Right renal pelvis (tissue), 4 donors: ENCODE results near the gene ALK. TPM values are rescaled to one million over a fixed set of nuclear protein-coding genes. Genes with fewer than 3 reads are reported as not detected.

ENCODE experiments used
- DNase-seq, 4 donors: peaks; one replicate each; pipeline ENCODE4 v3.0.0-alpha.2; 2013; ENCODE audit warnings: low read depth in 4 of 4, low spot score in 3 of 4, missing footprints in 1 of 4
- polyA plus RNA-seq, 4 donors: library from polyadenylated mRNA; unstranded; fragments of 120-200 nt; gene quantifications; one replicate each; pipeline ENCODE4 v1.2.1, GENCODE V29; 2013; ENCODE audit not compliant: insufficient read length in 4 of 4

Gene ALK
- polyA plus RNA-seq, 4 donors, result 0.11 to 0.50 (median 0.29) TPM

DNA sequence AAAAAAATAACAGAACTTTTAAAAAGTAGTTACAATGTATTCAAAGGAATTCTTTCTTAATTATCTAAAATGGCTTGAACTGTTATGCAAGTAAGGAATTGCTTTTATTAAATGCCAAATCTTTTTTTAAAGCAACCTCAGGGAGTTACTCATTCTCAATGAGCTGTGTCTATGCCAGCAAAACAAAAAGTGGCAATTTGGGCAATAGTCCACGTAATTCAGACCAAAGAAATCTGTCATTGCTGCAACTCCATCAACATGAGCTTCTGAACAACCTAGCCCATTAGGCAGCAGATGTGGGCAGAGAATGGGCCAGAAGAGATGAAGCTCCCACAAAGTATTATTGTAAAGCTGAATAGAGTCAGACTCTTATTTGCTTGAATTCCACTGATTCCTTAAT, 118.4 kb downstream of the ALK start:
- no peak for DNase-seq

DNA sequence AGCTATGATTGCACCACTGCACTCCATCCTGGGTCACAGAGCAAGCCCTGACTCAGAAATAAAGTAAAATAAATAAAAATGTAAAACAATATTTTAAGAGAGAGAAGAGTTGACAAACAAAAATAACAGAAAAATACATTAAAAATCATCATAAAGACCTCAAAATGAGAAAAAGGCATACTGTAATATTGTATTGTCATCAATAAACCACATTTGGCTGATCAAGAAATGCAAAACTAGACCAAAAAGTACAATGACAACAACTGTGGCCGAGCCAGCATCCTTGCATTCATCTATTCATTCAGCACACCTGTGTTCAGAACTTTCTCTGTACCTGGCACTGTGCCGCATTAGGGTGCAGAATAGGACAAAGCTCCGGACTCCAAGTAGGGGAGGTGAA, 121.8 kb downstream of the ALK start:
- no peak for DNase-seq

DNA sequence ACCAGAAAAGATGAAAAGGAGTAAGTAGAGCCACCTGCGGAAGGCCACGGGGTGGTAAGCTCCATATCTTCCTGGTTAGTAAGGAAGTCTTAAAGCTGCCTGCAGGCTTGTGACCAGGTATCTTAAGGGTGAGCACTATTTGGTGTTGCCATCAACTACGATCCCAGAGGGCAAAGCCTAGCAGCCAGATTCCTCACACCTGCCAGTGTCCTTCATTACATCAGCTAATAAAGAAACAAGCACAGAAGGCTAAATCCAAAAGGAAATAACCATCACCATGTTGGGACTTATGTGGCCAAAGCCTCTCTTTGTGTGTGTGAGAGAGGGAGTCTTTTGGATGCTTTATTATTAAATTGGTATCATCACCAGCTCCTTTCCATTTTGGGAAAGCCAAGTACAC, 123.5 kb downstream of the ALK start:
- no peak for DNase-seq

DNA sequence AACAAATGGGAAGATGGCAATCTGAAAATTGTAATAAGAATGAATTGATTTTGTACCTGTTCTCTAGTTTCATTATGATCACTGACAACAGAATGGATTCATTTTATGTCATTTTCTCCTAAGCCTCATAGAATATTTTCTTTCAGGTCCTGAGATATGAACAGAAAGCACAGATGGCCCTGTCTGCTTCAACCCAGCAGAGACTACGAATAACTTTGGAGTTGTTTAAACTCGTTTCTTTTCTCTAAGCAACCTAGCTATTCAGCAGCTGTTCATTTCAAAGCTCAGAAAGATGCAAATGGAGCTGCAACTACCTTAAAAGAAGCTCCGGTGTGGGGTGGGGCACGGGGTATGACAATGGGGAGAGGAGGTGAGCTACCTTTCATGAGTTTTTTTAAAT, 124.9 kb downstream of the ALK start:
- no peak for DNase-seq

DNA sequence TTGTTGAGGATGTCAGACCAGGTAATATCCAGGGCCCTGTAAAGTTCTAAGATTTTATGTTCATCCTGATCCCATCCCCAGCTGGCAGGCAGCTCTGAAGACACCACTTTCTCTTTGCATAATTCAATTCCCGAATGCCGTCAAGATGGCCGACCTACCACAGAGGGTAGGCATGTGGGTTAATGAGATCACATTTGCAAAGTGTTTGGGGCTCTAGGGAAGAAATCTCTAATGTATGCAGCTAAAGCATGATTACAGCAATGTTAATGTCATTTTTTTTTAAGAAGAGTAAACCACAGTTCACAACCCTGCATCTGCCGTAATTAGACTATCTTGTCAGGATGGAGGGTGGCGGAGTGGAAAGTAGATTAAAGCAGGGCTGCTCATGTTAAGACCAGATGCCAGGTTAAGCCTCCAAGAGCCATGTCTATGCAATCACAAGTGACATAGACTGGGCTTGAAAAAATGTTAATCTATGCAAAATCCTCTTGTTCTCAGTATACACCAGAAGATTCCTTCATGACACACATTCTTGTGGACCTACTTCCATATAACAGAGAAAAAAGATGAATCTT, 131.4 kb downstream of the ALK start:
- no peak for DNase-seq

DNA sequence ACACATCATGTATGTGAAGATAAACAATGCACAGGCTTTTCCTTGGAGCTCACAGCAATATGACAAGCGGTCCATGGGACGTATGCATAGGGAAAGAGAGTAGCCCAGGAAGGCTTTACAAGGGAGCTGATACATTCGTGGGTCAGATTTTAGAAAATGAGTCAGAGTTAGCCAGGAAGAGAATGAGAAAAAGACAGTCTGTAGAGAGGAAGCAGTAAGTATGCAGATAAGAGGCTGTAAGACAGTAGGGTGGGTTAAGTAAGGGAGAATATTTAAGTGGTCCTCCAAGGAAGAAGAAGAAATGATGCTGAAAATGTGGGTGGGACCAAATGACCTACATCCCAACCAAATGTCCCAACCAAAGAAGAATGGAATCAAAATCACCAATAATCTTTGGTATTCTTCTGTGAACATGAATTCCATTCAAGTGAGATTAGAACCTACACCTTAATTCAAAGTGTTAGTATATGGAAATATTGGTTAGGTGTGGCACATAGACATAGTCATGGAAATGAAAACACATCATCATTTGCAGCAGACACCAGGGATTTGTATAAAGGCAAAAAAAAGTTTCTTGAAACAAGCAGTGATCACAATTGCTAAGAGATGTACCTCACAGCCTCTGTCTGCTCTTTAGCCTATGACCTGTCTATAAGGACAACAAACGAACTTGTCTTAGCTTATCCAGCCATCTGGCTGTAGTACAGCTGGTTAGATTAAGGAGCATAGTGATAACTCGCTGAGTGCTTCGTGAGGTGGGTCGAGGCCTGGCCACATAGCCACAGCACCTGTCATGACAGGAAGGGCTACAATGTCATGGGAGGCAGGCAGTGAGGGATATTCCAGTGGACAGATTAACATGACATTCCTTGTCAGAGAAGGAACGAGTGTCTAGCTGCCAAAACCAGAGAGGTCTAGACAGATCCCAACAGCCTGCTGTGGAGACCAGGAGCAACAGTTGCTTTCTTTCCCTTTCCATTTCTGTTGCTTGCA, 133.6 kb downstream of the ALK start:
- DNase-seq, result no peak

DNA sequence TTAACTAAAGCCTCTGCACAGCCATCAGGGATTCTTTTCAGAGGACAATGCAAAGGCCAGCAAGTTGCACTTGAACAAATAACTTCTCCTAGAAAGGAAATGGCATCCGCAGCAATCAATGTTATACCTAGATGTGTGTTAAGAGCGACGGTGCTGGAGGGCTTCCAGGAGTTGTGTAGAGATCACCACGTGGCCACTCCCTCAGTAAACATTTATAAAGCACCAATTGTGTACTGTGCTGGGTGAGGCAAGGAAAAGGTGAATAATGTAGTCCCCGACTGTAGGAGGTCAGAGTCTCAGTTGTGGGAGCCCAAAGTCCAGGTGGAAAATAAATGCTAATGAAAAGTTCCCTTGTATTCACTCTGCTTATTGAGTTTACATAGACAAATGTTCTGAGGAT, 135.0 kb downstream of the ALK start:
- no peak for DNase-seq

DNA sequence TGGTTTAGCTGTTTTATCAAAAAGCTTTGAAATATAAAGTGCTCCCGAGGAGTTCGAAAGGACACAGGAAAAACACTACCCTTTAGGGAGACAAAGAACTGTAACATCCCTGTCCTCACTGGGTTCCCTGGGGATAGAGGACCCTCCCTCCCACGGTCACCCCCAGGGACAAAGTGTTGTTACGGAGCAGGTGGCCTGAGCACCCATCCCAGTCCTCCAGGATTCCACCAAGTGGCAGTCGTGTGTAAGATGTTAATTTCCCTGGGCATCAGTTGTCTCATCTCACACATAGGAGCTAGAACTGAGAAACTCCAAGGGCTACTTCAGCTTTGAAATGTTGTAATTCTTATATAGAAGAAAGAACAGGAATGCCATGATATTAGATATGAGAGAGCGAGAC, 137.7 kb downstream of the ALK start:
- no peak for DNase-seq

DNA sequence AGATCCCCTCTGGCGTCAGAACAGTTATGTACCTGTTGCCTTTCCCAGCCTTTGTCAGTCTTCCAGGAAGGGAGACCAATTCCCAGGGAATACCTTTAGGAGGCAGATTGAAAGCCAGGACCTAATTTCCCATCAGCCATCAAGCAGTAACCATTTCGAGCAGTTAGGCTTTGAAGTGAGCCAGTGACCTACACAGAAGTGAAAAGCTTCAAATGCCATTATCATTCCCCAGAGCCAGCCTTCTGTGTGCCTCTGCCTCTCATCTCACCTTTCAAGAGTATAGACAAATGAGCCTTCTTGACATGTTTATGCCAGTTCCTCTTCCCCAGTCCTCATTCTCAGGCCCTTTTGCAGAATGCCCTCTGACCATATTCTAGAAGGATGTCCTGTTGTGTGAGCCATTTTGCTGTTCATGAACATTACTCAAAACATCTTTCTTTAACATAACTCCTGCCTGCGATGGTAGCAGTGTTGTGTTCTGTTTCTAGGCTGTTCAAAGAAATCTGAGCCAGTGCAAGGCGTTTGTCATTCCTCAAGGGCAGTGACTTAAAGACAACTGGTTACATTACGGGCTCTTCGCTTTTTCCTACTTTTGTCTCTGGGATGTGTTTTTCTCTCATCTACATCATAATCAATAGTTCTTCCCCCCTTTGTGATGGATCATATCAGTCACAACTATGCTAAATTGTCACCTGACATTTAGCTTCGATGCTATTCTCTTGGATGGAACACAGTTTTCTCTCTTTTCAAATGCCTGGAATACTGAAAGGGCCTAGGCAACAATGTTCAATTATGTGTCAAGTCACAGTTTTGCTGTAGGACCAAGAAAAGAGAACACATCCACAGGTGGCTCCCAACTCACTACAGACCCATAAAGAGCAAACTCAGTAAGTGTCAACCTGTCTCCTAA, 138.6 kb downstream of the ALK start:
- DNase-seq, result peak in 2 of 4 donors; percentile 10 to 31

DNA sequence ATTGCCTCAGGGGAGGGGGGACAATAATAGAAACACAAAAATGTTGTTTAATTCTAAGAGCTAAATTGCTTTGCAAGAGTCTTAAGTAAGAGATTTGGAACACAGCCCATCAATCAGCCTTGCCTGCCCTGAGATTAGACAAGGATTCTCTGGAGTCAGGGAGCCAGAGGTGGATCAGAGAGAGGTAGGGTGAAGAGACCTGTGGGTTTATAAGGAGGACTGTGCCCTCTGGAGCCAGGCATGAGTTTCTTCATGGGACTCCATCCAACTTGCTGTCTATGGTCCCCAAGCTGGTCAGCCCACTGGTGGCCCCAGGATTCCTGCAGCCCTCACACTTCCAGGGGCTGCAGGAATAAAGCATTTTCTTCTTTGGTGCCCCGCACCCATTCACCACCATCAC, 139.3 kb downstream of the ALK start:
- DNase-seq, result no peak

DNA sequence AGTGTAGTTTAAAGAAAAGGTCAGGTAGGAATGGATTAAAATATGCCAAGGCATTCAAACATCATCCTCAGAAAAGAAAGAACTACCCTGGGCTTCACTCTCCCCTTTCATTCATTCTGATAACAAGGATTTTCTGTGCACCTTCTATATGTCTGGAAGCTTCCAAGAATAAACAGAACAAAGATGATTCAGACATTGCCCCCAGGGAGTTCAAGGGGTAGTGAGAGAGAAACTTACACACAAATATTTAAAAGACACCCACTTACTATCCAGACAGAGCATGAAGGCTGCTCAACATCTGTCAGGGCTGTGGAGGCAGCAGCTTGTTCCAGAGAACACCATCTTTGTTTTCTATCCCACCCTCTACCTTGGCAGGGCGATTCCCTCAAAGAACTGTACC, 140.5 kb downstream of the ALK start:
- no peak for DNase-seq

DNA sequence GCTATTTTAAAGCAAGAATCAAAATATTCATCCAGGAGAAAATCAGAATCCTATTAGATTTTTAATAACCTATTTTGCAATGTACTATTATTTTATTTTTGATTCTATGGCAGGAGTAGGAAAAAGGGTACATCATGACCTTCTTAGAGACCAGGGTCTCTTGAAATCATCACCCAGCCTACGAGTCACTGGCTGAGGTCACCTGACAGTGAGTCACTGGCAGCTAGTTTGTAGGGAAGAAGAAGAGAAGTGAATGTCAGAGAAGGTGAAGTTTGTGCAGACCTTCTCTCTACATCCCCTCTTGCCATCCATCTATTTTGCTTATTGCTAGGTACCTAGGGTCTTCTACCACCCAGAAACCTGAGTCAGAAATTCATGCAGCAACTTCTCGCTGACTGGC, 144.2 kb downstream of the ALK start:
- no peak for DNase-seq

DNA sequence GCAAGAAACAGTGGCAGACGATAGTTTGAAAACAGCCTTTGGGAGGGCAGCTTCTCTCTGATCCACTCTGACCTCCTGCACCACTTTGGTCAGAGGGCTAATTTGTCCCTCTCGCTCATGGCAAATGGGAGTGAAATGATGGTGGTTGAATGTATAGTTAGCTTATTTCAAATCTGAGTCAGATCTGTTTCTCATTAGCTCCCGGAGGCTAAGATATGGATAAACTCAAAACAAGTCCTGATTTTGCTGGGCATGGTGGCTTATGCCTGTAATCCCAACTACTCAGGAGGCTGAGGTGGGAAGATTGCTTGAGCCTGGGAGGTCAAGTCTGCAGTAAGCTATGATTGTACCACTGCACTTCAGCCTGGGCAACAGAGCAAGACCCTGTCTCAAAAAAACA, 145.0 kb downstream of the ALK start:
- no peak for DNase-seq

DNA sequence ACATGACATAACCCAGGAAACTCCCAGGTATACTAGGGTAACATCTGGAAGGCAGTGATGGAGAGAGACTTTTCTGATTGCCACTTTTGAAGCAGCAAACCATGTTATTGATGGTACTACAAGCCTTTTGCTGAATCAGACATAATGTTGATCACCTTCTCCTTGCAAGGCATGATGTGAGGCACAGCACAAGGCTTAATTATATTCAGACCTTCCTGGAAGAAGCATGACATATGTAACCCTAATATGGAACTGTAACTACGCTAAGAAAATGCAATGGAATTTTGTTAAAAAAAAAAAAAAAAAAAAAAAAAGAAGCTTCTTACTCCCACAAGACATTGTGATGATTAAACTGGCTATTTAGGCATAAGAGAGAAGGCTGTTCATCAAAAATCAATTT, 145.4 kb downstream of the ALK start:
- DNase-seq, result no peak

DNA sequence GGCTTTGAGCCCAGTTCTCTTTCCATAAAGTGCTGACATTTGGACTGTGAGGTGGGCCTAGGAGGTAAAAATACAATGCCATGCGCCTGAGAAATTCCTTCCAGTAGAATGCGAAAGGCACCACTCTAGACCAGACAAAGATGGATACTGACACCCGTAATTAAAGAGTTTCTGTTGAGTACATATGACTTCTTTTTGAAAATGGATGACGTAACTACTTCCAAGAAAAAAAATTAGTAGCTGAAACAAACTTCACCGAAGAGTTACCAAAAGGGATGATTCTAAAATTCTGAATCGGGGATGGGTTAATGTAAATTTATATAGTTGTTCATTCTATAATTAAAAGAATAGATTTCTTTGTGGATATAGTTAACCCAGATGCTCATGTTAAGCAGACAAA, 146.8 kb downstream of the ALK start:
- DNase-seq, result no peak

DNA sequence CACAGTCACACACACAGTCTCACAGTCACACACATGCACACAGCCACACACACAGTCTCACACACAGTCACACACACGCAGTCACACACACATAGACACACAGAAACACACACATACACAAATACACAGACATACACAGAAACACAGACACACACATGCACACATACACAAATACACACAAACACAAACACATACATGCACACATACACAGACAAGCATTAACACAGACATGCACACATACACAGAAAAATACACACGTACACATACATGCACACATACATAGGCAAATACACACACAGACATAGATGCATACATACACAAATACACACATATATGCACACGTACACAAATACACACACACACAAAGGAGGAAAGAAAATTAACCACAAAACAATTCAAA, 150.5 kb downstream of the ALK start:
- no peak for DNase-seq

DNA sequence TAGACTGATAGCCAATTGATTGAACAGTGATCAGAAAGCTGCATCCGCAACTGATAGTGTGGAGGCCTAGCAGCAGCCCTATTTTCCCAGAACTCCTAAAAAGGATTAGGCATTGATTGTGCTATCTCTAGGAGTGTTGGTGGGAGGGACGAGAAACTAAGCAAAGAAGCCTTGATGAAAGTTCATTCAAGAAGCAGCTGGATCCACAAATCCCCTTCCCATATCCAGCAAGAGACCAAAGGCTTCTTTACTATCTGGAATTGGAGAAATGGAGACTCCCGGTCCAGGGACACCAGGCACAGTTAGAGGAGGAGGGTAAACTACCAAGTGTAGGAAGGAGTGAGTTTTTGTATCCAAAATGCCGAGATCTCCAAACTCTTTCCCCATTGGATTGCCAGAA, 151.5 kb downstream of the ALK start:
- DNase-seq, result no peak

DNA sequence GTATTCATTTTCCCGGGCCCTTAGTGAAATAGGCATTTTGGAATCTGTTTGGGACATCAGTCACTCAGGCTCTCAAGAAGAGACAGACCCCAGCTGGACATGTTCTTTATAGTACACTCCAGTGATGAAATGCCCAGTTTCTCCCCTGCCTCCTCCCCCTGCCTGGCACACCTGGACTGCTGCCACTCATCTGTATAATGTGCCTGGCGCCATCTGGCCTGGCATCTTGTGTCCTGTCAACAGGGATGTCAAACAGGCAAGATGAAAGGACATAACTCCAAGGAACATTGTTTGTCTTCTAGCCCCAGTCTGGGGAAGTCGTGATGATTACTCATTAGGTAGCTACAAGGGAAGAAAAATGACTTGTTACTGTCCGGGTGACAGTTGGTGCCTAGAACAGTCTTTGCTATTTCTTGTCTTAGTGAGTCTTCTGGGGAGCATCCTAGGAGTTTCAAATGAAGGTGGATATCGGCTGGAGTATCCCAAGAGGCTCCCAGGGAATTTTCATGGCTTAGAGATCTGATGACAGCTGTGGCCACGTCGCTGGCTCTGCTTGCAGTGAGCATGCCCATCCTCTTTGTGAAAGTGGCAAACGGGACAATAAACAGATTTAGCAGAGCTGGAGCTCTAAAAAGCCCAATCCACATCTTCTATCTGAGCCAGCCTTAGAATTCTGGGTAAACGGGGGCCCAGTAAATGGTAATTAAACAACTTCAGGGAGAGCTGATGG, 153.6 kb downstream of the ALK start:
- DNase-seq, result no peak

DNA sequence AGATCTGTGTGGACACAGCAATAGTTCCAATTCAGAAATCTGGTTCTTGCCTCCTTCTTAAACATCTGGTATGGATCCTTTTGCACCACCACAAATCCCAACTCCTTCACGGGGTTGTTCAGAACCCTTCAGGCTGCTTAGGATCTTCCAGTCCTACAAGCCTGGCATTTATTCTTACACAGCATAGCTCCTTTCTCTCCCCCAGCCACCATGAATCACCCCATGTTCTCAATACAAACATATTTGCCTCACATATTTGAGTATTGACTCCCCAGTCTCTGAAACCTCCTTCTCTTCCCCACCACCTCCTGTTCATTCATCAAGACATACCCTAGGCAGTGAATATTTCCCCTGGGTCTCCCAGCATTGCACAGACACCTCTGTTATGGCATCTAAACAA, 155.2 kb downstream of the ALK start:
- DNase-seq, result no peak

DNA sequence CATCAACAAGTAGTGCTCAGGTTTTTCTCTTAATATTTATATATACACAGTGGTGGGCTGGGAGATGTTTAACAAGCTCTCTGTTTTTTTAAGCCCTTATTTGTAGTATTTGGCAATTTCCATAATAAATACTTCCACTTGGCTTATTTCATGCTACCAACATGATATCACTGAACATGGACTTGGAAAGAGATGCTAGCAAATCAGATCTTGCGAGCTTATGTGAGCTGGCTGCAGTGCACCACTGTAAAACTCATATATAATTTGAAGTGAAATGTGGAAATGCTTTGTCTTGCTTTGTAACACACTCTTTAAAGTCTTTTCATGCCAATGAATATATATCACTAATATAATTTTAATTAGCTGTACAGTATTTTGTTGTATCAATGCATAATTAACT, 155.7 kb downstream of the ALK start:
- no peak for DNase-seq

DNA sequence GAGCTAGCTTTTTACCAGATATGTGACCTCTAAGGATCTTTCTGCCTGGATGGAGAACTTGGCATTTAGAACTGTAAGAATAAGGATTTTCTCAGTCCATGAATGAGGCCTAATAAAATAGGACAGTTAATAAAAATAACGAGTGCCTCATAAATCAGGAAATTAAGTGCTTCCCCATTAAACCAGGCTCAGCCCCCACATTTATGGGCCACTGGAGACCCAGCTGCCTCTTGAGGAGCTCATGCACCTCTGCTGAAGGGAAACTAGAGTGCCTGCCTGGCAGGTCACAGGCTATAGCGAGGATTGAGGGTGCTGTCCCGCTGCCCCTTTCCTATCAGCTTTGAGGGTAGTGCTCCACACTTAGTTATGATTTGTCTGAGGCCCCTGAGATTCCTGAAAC, 158.0 kb downstream of the ALK start:
- DNase-seq, result peak in 2 of 4 donors; percentile 20 to 26
